Panc1 (cell line): ENCODE data around the gene RNF4. TPM values are rescaled to one million over a fixed set of nuclear protein-coding genes. Genes with fewer than 3 reads are reported as not detected.

Experiments used
- ATAC-seq: fragments of 200-7000 bp; cut with Tn5 transposase; 2 replicates; pipeline ENCODE4 v1.9.1; 2020; ENCODE audit warnings: mild to moderate bottlenecking, moderate library complexity
- BruUV-seq: library from RNA; stranded (reverse); fragments of 400-500 nt; replicated peaks from 2 replicates; lab custom pipeline; 2021; lab: Mats Ljungman, UMichigan
- CTCF ChIA-PET: fragments of 300-600 bp; sonication (Branson Sonifier 250); formaldehyde crosslinking; loops from one replicate; lab custom pipeline; 2022; ENCODE audit warnings: antibody characterized with exemption; lab: Charles Lee
- POLR2A ChIA-PET: fragments of 300-600 bp; sonication (Branson Sonifier 250); formaldehyde crosslinking; loops from one replicate; lab custom pipeline; 2022; ENCODE audit warnings: antibody characterized with exemption; lab: Charles Lee
- DNase-seq: peaks from one replicate; pipeline ENCODE4 v3.0.0-alpha.2; 2010; ENCODE audit warnings: low read depth, low spot score
- H3K27ac ChIP-seq: 2 replicates; pipeline ENCODE4 v1.5.1; 2011; ENCODE audit warnings: mild to moderate bottlenecking, low read length, inconsistent platforms
- H3K27me3 ChIP-seq: fragments of 200-500 bp; sonication (Bioruptor generic); 2 replicates; pipeline ENCODE4 v1.6.0; 2014; ENCODE audit warnings: low read length, inconsistent platforms; ENCODE audit not compliant: control insufficient read depth, insufficient read depth
- H3K36me3 ChIP-seq: fragments of 200-500 bp; sonication (Bioruptor generic); 2 replicates; pipeline ENCODE4 v1.5.1; 2014; ENCODE audit warnings: inconsistent platforms, mild to moderate bottlenecking, low read length, moderate library complexity; ENCODE audit not compliant: control insufficient read depth, insufficient read depth
- H3K4me1 ChIP-seq: 2 replicates; pipeline ENCODE4 v1.5.1; 2011; ENCODE audit warnings: inconsistent platforms, mild to moderate bottlenecking, low read length, moderate library complexity; ENCODE audit not compliant: control insufficient read depth, insufficient read depth
- H3K4me3 ChIP-seq, 2 experiments: 2 replicates each; pipeline ENCODE4 v1.5.1; 2011 to 2012; ENCODE audit warnings: low read depth in 2 of 2, low read length in 2 of 2, mild to moderate bottlenecking in 2 of 2, inconsistent platforms in 1 of 2, moderate library complexity in 1 of 2
- H3K9me3 ChIP-seq: fragments of 200-500 bp; sonication (Bioruptor generic); 2 replicates; pipeline ENCODE4 v1.5.1; 2014; ENCODE audit warnings: low read depth, mild to moderate bottlenecking, inconsistent platforms, low read length, moderate library complexity; ENCODE audit not compliant: control insufficient read depth, insufficient read depth
- CTCF ChIP-seq: fragments of 450-650 bp; IDR thresholded peaks from 2 replicates; pipeline ENCODE4 v1.5.1; 2017; ENCODE audit warnings: mild to moderate bottlenecking
- POLR2AphosphoS5 ChIP-seq: IDR thresholded peaks from 2 replicates; pipeline ENCODE4 v1.6.1; 2012; ENCODE audit warnings: mild to moderate bottlenecking, low read depth, low read length, moderate library complexity
- REST ChIP-seq, 2 experiments: IDR thresholded peaks; 2 replicates each; pipeline ENCODE4 v1.6.1; 2011 to 2012; ENCODE audit warnings: low read depth in 2 of 2, control low read depth in 1 of 2, low read length in 1 of 2, mild to moderate bottlenecking in 1 of 2, moderate library complexity in 1 of 2; ENCODE audit not compliant: insufficient read depth in 1 of 2
- SIN3A ChIP-seq: IDR thresholded peaks from 2 replicates; pipeline ENCODE4 v1.6.1; 2012; ENCODE audit warnings: low read depth, mild to moderate bottlenecking, low read length, moderate library complexity, borderline replicate concordance; ENCODE audit not compliant: insufficient read depth
- TCF7L2 ChIP-seq: IDR thresholded peaks from 2 replicates; pipeline ENCODE4 v1.6.1; 2011; ENCODE audit warnings: mild to moderate bottlenecking, low read depth, low read length, inconsistent platforms
- in situ Hi-C: cut with HindIII; loops from 2 replicates; pipeline ENCODE4 v1.10.0; 2016; ENCODE audit warnings: low sequenced_read_pairs, low pct_unique_long_range_greater_than_20kb
- intact Hi-C: fragments of 100-400 bp; cut with micrococcal nuclease; formaldehyde crosslinking; loops from one replicate; pipeline ENCODE4 v1.10.0; 2022; ENCODE audit not compliant: unreplicated experiment
- total RNA-seq: library from RNA; stranded (reverse); gene quantifications from one replicate; pipeline ENCODE4 v1.2.1, GENCODE V29; 2021; ENCODE audit not compliant: unreplicated experiment

RNF4 gene
- total RNA-seq, 1 experiment from 2014 or later = 55.0 TPM

DNA sequence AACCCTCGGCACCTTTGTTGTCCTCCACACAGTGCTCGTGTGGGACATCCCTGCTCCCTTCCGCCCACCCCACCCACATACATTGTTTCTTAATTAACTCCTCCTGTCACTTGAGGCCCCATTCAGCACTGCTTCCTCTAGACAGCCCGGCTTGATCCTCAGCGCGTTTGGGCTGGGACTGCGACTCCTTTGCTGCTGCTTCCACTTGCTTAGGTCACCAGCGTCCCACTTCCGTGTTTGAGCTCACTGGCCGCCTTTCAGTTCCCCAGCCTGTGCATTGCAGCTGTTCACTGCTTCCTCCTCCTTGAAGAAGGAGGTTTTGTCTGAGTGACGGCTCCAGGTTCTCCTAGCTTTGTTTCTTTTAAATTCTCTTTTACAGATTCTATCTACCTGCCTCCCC, 16.1 kb downstream of the RNF4 start:
- ATAC-seq = no peak
- in situ Hi-C loops (no loop called here), intact Hi-C loops (no loop called here)
- Histone ChIP-seq H3K9me3 (no peaks in the 10 kb centered on the region), H3K4me3 (no peak overlapping the region), H3K27me3 (no peaks in the 10 kb centered on the region), H3K27ac (no peak overlapping the region), H3K36me3 (no peaks in the 10 kb centered on the region; the same call in 1 of the 2 replicates), H3K4me1 (no peaks in the 10 kb centered on the region; the same call in 1 of the 2 replicates)
- POLR2A ChIA-PET = no interaction called here
- no TSS peak for BruUV-seq
- TF ChIP-seq CTCF = no peak
- no peak for TF ChIP-seq TCF7L2
- no peak for TF ChIP-seq SIN3A
- no peak for TF ChIP-seq POLR2AphosphoS5
- no peak for TF ChIP-seq REST (IDR thresholded peaks at IDR 0.05; ENCODE audit: insufficient read depth in 1 of 2, low read depth in 2 of 2, low read length in 1 of 2)
- no peak for DNase-seq
- CTCF ChIA-PET = no interaction called here

- BruUV-seq = no TSS peak
- Histone ChIP-seq H3K4me1 (no peaks in the 10 kb centered on the region; the same call in 1 of the 2 replicates), H3K36me3 (no peaks in the 10 kb centered on the region; the same call in 1 of the 2 replicates), H3K4me3 (no peak overlapping the region), H3K27ac (no peak overlapping the region), H3K27me3 (no peaks in the 10 kb centered on the region), H3K9me3 (no peaks in the 10 kb centered on the region)
- DNase-seq = no peak
- in situ Hi-C loops (no loop called here), intact Hi-C loops (no loop called here)
- POLR2A ChIA-PET = no interaction called here
- CTCF ChIA-PET = no interaction called here
- no peak for TF ChIP-seq REST (IDR thresholded peaks at IDR 0.05; ENCODE audit: insufficient read depth in 1 of 2, low read depth in 2 of 2, low read length in 1 of 2)
- no peak for TF ChIP-seq POLR2AphosphoS5
- no peak for TF ChIP-seq TCF7L2
- no peak for TF ChIP-seq SIN3A
- no peak for TF ChIP-seq CTCF
- no peak for ATAC-seq
Measured at GRCh38 chr4:2485956-2486355, 17.1 kb downstream of the RNF4 start.
